HG03196 (cell line): ENCODE measurements around the gene SMIM32.

ENCODE experiments used
- ATAC-seq: cut with Tn5 transposase; IDR thresholded peaks from one replicate; pipeline ENCODE4 v1.9.1; 2021; ENCODE audit not compliant: unreplicated experiment

SMIM32 gene

GRCh38 chr5:136208916-136209315 is 16.0 kb upstream of the SMIM32 start:
- no peak for ATAC-seq

GRCh38 chr5:136207631-136208030 is 14.7 kb upstream of the SMIM32 start:
- ATAC-seq: no peak

DNA sequence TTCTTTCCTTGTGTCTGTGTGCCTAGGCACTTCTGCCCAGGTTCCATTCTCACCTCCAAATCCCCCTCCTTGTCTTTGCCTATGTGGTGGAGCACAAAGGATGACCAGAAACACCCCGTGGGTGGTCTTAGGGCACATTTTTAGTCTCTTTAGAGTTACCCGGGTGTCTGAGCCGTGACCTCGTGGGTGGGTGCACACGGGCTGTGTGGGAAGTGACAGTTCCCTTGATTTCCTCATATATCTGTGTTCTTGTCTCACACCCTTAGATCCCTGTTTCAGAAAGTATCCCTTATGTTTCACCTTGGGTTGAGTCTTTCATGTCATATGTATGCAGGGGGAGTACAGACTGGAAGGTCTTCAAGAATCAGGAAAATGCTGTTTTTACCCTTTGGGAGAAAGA is 13.4 kb upstream of the SMIM32 start:
- ATAC-seq: no peak

GRCh38 chr5:136205941-136206340 is 13.0 kb upstream of the SMIM32 start:
- no peak for ATAC-seq

DNA sequence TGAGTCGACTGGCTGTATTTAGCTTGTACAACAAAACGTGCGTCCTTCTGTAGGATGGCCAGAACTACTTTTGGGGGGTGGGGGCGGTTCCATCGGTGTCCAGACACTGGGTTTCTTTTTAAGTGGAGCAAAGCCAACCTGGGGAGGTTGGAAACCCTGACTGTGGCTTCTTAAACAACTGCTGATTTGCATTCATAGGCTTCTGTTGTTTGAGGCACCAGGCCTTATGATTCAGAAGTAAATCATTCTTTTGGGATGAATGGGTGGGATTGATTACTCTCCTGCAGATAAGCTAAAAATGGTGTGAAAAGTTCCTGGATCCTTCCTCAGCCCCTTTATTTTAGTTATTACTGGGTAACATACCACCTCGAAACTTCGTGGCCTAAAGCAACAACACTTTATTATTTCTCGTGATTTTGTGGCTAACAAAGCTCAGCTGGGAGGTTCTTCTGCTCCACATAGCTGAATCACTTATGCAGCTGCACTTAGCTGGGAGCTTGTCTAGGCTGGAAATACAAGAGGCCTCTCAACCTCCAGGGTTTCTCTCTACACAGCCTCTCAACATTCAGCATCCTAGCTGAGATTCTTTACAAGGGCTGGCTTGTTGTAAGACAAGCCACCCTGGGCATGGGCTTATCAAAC is 12.2 kb upstream of the SMIM32 start:
- no peak for ATAC-seq

GRCh38 chr5:136203303-136203922 is 10.5 kb upstream of the SMIM32 start:
- no peak for ATAC-seq

DNA sequence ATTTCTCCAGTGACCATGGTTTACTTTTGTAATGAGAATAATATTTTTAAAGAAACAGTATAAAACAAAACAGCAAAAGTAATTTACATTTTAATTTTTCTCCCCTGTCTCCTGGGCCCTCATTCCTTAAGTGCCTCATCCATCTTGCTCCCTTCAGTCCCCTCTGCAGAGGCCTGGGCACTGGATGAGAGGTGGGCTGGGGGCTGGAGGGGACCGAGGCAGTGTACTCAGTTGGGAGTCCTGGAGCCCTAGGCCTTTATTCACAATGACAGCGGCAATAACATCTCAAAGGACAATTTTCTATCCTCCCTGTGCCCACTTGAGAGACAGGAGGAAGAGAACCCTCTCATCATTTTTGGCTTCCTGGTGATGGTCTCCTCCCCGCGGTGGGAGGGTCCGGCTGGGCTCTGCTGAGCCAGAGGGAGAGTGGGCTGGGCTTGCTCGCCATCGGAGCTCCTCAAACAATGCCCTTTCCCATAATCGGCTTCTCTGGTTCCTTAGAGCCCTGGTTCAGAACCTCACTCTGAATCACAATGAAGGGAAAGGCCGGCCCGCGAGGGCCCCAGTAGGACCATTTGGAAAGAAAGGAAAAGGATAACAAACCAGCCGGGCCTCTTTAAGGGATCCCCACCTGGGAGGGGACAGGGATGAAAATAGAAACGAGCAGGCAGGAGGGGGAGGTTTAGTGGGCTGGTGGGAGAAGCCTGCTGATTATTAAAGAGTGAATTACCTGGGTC is 9.7 kb upstream of the SMIM32 start:
- ATAC-seq: no peak

DNA sequence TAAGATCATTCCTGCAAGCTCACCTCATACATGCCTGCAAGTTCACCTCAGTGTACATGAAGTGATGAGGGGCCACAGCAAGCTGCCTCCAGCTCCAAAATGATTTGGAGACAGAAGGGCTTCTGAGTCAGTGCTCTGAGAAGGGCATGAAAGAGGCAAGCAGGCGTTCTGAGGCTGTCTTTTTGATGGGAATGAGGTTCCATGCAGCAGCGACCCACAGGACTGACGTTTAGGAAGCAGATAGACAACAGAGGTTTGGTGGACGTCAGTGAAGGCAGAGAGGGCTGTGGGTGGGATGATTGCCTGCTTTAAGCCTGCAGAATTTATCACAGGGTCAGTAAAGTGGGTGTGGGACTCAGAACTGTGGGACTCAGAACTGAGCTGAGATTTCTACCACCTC is 8.9 kb upstream of the SMIM32 start:
- no peak for ATAC-seq

DNA sequence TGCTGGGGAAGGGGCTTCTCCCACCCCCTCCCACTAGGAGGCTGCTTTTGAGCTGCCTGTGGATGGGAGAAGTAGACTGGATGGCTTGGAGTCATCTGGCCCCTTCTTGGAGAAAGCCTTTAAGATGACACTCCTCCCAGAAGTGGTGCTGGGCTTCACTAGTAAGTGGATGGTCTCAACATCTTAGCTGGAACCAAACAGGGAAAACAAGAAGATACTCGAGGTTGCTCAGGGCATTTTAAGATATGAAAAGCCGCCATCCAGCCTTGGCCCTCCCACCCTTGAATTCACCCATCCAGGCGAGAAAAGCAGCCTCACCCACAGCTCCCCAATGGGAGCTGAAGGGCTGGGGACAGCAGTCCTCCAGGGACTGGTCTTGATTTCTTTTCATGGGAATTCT is 7.8 kb upstream of the SMIM32 start:
- ATAC-seq: no peak

GRCh38 chr5:136200130-136200529 is 7.2 kb upstream of the SMIM32 start:
- ATAC-seq: no peak

DNA sequence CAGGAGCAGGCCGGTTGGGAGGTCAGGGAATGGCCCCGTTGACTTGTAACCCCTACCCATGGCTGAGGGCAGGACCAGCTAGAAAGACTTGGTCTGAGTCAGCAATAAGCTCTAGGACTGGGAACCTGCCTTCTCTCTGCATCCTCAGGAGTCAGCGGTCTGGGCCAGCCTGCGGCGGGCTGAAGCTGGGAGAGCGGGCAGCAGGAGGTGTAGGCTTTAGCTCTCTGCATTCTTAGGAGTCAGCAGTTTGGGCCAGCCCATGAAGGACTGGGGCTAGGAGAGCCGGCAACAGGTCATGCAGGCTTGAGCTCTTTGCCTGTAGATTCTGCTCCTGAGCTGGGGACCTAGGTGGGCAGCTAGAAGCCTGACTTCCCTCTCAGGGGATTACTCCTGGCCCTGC is 6.4 kb upstream of the SMIM32 start:
- no peak for ATAC-seq

GRCh38 chr5:136198453-136198852 is 5.5 kb upstream of the SMIM32 start:
- ATAC-seq: no peak

- no peak for ATAC-seq
Measured at GRCh38 chr5:136197462-136198142, 4.6 kb upstream of the SMIM32 start.

- no peak for ATAC-seq
Measured at GRCh38 chr5:136195971-136196820, 3.2 kb upstream of the SMIM32 start.

DNA sequence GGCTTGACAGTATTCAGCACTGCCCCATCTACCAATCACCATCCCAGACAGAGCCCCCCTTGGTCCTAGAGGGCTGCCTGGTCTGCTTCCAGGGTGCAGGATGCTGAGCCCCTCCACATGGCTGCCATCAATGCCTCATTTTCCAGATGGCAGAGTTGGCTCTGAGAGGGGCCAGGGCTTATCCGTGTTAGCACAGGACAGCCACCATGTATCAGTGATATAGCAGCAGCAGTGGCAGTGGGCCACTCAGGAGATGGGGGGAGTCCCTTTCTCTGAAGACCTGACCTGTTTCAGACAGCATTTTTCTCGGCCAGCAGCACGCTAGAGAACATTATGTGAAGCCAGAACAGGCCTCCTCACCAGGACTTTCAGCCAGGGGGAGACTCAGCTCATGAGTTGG is 1.6 kb upstream of the SMIM32 start:
- ATAC-seq: no peak

DNA sequence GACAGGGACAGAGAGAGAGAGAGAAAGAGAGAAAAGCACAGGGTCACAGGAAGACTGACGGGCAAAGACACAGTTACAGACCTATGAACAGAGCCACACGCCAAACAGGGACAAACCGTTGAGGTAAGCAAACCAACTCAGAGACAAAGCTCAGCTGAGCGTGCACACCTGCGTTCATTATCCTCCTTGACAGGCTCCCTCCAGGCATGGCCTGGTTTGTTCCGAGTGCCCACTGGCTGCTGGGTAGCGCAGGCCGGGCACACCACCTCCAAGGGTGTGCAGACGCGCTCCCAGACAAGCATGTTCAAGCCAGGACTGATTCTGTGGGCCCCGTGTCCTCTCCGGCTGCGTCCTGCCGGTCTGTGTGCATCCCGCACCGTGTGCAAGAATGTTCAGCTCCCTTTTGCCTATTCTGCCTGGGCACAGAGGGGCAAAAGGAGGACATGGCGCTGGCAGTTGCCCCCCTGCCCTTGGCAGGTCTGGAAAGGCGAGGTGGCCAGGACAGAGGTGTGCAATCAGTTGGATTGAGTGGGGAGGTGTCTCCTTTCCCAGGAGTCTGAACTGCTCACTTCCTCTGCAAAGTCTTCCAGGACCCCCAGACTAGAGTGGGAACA is 467 bp upstream of the SMIM32 start:
- no peak for ATAC-seq

DNA sequence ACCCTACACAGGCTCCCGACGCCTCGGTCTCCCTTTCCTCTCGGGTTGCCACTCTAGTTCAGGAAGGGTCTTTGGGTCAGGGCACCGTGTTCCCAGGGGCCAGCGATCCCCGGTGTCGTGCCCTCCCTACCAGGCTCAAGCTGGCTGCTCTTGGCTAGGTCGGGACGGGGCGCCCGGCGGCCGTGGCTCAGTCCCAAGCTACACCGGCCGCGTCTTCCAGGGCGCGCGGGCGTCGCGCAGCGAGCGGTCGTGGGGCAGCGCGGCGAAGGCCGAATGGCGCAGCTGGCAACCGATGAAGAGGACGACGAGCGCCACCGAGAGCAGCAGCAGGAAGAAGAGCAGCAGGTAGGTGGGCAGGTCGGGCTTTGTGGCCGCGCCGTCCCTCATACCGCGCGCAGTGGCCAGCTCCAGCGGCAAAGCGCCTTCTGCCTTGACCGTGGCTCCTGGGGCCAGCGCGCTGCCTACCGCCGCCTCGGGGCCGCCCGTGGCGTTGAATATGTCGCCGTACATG is 892 bp downstream of the SMIM32 start:
- ATAC-seq: no peak

DNA sequence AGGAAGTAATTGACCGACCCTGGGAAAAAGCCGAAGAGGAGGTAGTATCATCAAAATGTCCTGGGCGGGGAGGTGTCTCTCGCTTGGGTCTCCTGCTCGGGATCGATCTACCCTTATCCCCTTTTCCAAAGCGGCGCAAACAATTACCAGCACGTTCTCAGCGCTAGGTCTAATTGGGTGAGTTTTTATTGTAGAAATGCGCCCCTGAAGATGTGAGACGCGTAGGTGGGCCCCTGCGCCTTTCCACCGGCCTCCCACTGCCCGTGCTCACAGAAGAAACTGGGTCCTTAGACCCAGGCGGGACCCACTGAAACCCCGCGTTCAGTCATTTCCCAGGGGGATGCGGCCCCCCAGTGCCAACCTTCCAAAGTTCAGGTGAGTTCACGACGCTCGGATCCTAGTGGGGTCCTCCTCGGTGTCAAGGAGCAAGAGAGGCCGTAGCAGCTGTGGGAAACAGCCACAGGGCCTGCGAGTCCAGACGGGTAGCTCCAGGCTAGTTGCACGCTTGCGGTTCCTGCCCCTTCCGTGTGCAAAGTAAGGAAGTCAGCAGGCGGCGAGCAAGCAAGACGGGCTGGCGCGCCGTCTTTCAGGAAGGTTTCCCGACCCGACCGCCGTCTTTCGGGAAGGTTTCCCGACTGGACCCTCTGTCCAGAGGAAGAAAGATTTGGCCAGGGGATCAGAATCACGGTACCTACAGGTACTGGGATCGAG is 1.5 kb downstream of the SMIM32 start:
- no peak for ATAC-seq

- ATAC-seq: no peak
Measured at GRCh38 chr5:136190904-136191303, 2.1 kb downstream of the SMIM32 start.
